A549 (cell line): ENCODE results near the gene ARPP19. TPM values are rescaled to one million over a fixed set of nuclear protein-coding genes. Genes with fewer than 3 reads are reported as not detected.

ENCODE experiments used
- ATAC-seq, 2 experiments: fragments of 200-7000 bp in 1 of 2; fragments of >200 bp in 1 of 2; cut with Nextera tagmentation in 1 of 2; cut with Tn5 transposase in 1 of 2; 3 replicates each; pipeline versions ENCODE4 v1.8.0 to v1.9.1; 2018 to 2020; ENCODE audit warnings: mild to moderate bottlenecking in 1 of 2, moderate library complexity in 1 of 2
- CTCF ChIA-PET: fragments of 300-600 bp; sonication (Branson Sonifier 250); formaldehyde crosslinking; extraction: SDS; loops from one replicate; lab custom pipeline; 2021; ENCODE audit warnings: antibody characterized with exemption, inconsistent platforms; lab: Yijun Ruan, JAX
- POLR2A ChIA-PET: fragments of 350-600 bp; formaldehyde crosslinking; extraction: SDS; loops from one replicate; lab custom pipeline; 2021; ENCODE audit warnings: antibody characterized with exemption, inconsistent platforms; lab: Yijun Ruan, JAX
- DNase-seq, 2 experiments: peaks; one replicate each; pipeline versions ENCODE4 v3.0.0 to v3.0.0-alpha.2; 2011 to 2016; ENCODE audit warnings: low read depth in 1 of 2, low spot score in 1 of 2
- FAIRE-seq: peaks from 2 replicates; lab custom pipeline; 2011; peaks lifted over from hg19 to GRCh38; lab: Jason Lieb, UNC
- H3K27ac ChIP-seq, 2 experiments: fragments of >200 bp; sonication (Bioruptor Twin); formaldehyde crosslinking; 3 replicates each; pipeline ENCODE4 v1.5.1; 2016 to 2017
- H3K4me1 ChIP-seq: fragments of >200 bp; sonication (Bioruptor Twin); formaldehyde crosslinking; 3 replicates; pipeline ENCODE4 v1.6.1; 2016
- H3K4me2 ChIP-seq: fragments of >200 bp; sonication (Bioruptor Twin); formaldehyde crosslinking; 3 replicates; pipeline ENCODE4 v1.6.1; 2016
- H3K4me3 ChIP-seq: fragments of >200 bp; sonication (Bioruptor Twin); formaldehyde crosslinking; 3 replicates; pipeline ENCODE4 v1.5.1; 2016
- H3K9me3 ChIP-seq: fragments of >200 bp; sonication (Bioruptor Twin); formaldehyde crosslinking; 3 replicates; pipeline ENCODE4 v1.6.1; 2016
- CBX2 ChIP-seq: fragments of 200-600 bp; sonication (generic); IDR thresholded peaks from 2 replicates; pipeline ENCODE4 v1.6.1; 2016; ENCODE audit warnings: low read depth, mild to moderate bottlenecking, borderline replicate concordance
- CBX8 ChIP-seq: fragments of 200-600 bp; sonication (generic); IDR thresholded peaks from 2 replicates; pipeline ENCODE4 v1.6.1; 2016
- CHD2 ChIP-seq: fragments of 150-350 bp; IDR thresholded peaks from 2 replicates; pipeline ENCODE4 v1.6.1; 2014; ENCODE audit warnings: low read length; ENCODE audit not compliant: partially characterized antibody
- CTCF ChIP-seq: fragments of >200 bp; sonication (Bioruptor Twin); formaldehyde crosslinking; IDR thresholded peaks from 3 replicates; pipeline ENCODE4 v1.5.1; 2016
- EHF ChIP-seq: fragments of 250-450 bp; sonication (Bioruptor Pico); IDR thresholded peaks from 2 replicates; pipeline ENCODE4 v1.5.0; 2020; ENCODE audit warnings: mild to moderate bottlenecking
- HEYL ChIP-seq: fragments of 250-450 bp; sonication (Bioruptor Pico); IDR thresholded peaks from 2 replicates; pipeline ENCODE4 v1.8.0; 2021; ENCODE audit warnings: mild to moderate bottlenecking, moderate library complexity
- HOXA7 ChIP-seq: fragments of 250-450 bp; sonication (Bioruptor Pico); IDR thresholded peaks from 2 replicates; pipeline ENCODE4 v1.5.0; 2020; ENCODE audit warnings: mild to moderate bottlenecking, moderate library complexity
- JUN ChIP-seq, 2 experiments: fragments of >200 bp; sonication (Bioruptor Twin); formaldehyde crosslinking; IDR thresholded peaks; 2 replicates in 1 of 2; 3 replicates in 1 of 2; pipeline ENCODE4 v1.6.1; 2016 to 2017
- JUNB ChIP-seq: fragments of >200 bp; sonication (Bioruptor Twin); formaldehyde crosslinking; IDR thresholded peaks from 2 replicates; pipeline ENCODE4 v1.6.1; 2016
- KDM5A ChIP-seq: fragments of 200-600 bp; sonication (generic); IDR thresholded peaks from 2 replicates; pipeline ENCODE4 v1.6.1; 2016; ENCODE audit warnings: antibody characterized with exemption, mild to moderate bottlenecking
- MAZ ChIP-seq: fragments of 150-350 bp; IDR thresholded peaks from 2 replicates; pipeline ENCODE4 v1.6.1; 2014; ENCODE audit warnings: antibody characterized with exemption, low read depth, low read length, borderline replicate concordance
- NPAS2 ChIP-seq: fragments of 250-450 bp; sonication (Bioruptor Pico); IDR thresholded peaks from 2 replicates; pipeline ENCODE4 v1.8.0; 2022; ENCODE audit warnings: mild to moderate bottlenecking, moderate library complexity, borderline replicate concordance
- NR3C1 ChIP-seq: fragments of >200 bp; sonication (Bioruptor Twin); formaldehyde crosslinking; IDR thresholded peaks from 3 replicates; pipeline ENCODE4 v1.6.1; 2017
- POLR2AphosphoS2 ChIP-seq: conservative IDR thresholded peaks from 2 replicates; pipeline ENCODE4 v1.6.1; 2012; ENCODE audit warnings: low read length, improper control_type of control experiment, inconsistent platforms
- RARB ChIP-seq: fragments of 250-450 bp; sonication (Bioruptor Pico); IDR thresholded peaks from 2 replicates; pipeline ENCODE4 v1.8.0; 2021; ENCODE audit warnings: mild to moderate bottlenecking, moderate library complexity
- REST ChIP-seq: fragments of 200-600 bp; sonication (generic); IDR thresholded peaks from 2 replicates; pipeline ENCODE4 v1.6.1; 2016; ENCODE audit warnings: antibody characterized with exemption, mild to moderate bottlenecking, moderate library complexity
- RFX5 ChIP-seq: fragments of 450-650 bp; IDR thresholded peaks from 2 replicates; pipeline ENCODE4 v1.7.1; 2014; ENCODE audit warnings: antibody characterized with exemption, mild to moderate bottlenecking, moderate library complexity
- SMC3 ChIP-seq: fragments of >200 bp; sonication (Bioruptor Twin); formaldehyde crosslinking; IDR thresholded peaks from 3 replicates; pipeline ENCODE4 v1.6.1; 2018; ENCODE audit warnings: inconsistent platforms
- TFCP2L1 ChIP-seq: fragments of 250-450 bp; sonication (Bioruptor Pico); IDR thresholded peaks from 2 replicates; pipeline ENCODE4 v1.5.0; 2021; ENCODE audit warnings: mild to moderate bottlenecking
- TP53 ChIP-seq: fragments of 250-450 bp; sonication (Bioruptor Pico); IDR thresholded peaks from 2 replicates; pipeline ENCODE4 v1.5.0; 2021; ENCODE audit warnings: mild to moderate bottlenecking, moderate library complexity
- ZC3H11A ChIP-seq: fragments of 450-650 bp; IDR thresholded peaks from 2 replicates; pipeline ENCODE4 v1.6.1; 2014; ENCODE audit warnings: antibody characterized with exemption, mild to moderate bottlenecking
- ZNF302 ChIP-seq: fragments of 250-450 bp; sonication (Bioruptor Pico); IDR thresholded peaks from 2 replicates; pipeline ENCODE4 v1.9.0; 2021; ENCODE audit warnings: inconsistent platforms, mild to moderate bottlenecking, moderate library complexity
- WGBS: methylation state at CpG from one replicate; pipeline ENCODE4 v1.1.6; 2017; ENCODE audit errors: missing lambda C conversion rate; 5-methylcytosine and 5-hydroxymethylcytosine counted together
- polyA plus RNA-seq, 4 experiments: library from polyadenylated mRNA; depleted of rRNA in 3 of 4; stranded (reverse); fragments of >200 nt; fragmentation: RNase III in 1 of 4; extraction: RNeasy Plus Mini Kit Qiagen cat#74134 plus additional on column Dnase treatment in 1 of 4; gene quantifications; 2 replicates in 3 of 4; 3 replicates in 1 of 4; pipeline ENCODE4 v1.2.3, GENCODE V29; 2011 to 2017
- TF ChIP-seq, protein P1 (sequence below): fragments of 150-350 bp; IDR thresholded peaks from 2 replicates; pipeline ENCODE4 v1.6.1; 2014; ENCODE audit warnings: low read depth, mild to moderate bottlenecking, low read length
- TF ChIP-seq, protein P2 (sequence below): fragments of >200 bp; sonication (Bioruptor Twin); formaldehyde crosslinking; IDR thresholded peaks from 3 replicates; pipeline ENCODE4 v1.6.1; 2016
- TF ChIP-seq, protein P3 (sequence below): fragments of >200 bp; sonication (Bioruptor Twin); formaldehyde crosslinking; IDR thresholded peaks from 2 replicates; pipeline ENCODE4 v1.6.1; 2016

ARPP19 gene
- polyA plus RNA-seq, 2 of the 4 experiments (the other 2 are of a cell fraction), result 102 to 192 TPM

- Histone ChIP-seq H3K9me3 (no peaks in the 10 kb centered on the region), H3K4me3 (no peak overlapping the region), H3K4me1 (peaks cover 40% of the 10 kb centered on the region), H3K27ac (no peak overlapping the region), H3K4me2 (no peak overlapping the region)
- POLR2A ChIA-PET, result no interaction called here
- no peak for FAIRE-seq
- no peak for TF ChIP-seq TP53 (CRISPR knock-in tag)
- no peak for DNase-seq
- WGBS, result 87% methylated on average over 3 of the region's 3 CpGs
- CTCF ChIA-PET, result interaction anchor here (0.7 kb wide), 1 partner anchor 29 kb away, joined by 3 read pairs; the partner anchor contains the start of gene MYO5A
- ATAC-seq, result no peak
Measured at GRCh38 chr15:52556524-52557273, 12.1 kb downstream of the ARPP19 start.

DNA sequence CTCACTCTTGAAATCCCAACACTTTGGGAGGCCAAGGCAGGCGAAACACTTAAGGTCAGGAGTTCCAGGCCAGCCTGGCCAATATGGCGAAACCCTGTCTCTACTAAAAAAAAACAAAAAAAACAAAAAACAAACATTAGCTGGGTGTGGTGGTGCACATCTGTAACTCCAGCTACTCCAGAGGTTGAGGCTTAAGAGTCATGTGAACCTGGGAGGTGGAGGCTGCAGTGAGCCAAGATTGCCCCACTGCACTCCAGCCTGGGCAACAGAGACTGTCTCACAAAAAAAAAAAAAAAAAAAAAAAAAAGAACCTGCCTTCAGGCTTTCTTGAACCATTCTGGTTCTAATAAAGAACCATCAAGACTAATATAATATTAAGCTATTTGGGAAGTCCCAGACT, 16.5 kb downstream of the ARPP19 start:
- Histone ChIP-seq H3K4me3 (no peak overlapping the region), H3K27ac (no peak overlapping the region), H3K9me3 (no peaks in the 10 kb centered on the region), H3K4me1 (peaks cover 9% of the 10 kb centered on the region; the same call in 2 of the 3 replicates), H3K4me2 (no peak overlapping the region)
- no peak for FAIRE-seq
- no peak for DNase-seq
- ATAC-seq, result no peak; a peak in 1 of 6 replicates
- ChIA-PET POLR2A (interaction anchor here (0.7 kb wide), 1 partner anchor 427 kb away, joined by 7 read pairs; no protein-coding TSS in a partner anchor), CTCF (no interaction called here)
- WGBS, result 89% methylated on average over 2 of the region's 2 CpGs
- TF ChIP-seq JUN (IDR thresholded peaks at IDR 0.05), result no peak
- no peak for TF ChIP-seq TFCP2L1 (CRISPR knock-in tag)
- no peak for TF ChIP-seq POLR2AphosphoS2
- TF ChIP-seq, protein P1, sequence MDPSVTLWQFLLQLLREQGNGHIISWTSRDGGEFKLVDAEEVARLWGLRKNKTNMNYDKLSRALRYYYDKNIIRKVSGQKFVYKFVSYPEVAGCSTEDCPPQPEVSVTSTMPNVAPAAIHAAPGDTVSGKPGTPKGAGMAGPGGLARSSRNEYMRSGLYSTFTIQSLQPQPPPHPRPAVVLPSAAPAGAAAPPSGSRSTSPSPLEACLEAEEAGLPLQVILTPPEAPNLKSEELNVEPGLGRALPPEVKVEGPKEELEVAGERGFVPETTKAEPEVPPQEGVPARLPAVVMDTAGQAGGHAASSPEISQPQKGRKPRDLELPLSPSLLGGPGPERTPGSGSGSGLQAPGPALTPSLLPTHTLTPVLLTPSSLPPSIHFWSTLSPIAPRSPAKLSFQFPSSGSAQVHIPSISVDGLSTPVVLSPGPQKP, result no peak
- no peak for TF ChIP-seq CHD2
- TF ChIP-seq, protein P2, sequence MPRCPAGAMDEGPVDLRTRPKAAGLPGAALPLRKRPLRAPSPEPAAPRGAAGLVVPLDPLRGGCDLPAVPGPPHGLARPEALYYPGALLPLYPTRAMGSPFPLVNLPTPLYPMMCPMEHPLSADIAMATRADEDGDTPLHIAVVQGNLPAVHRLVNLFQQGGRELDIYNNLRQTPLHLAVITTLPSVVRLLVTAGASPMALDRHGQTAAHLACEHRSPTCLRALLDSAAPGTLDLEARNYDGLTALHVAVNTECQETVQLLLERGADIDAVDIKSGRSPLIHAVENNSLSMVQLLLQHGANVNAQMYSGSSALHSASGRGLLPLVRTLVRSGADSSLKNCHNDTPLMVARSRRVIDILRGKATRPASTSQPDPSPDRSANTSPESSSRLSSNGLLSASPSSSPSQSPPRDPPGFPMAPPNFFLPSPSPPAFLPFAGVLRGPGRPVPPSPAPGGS, result no peak
- no peak for TF ChIP-seq HEYL (CRISPR knock-in tag)
- TF ChIP-seq CTCF, result no peak
- TF ChIP-seq EHF, result no peak
- TF ChIP-seq CBX2, result no peak
- TF ChIP-seq HOXA7 (CRISPR knock-in tag), result no peak
- TF ChIP-seq SMC3, result no peak
- TF ChIP-seq, protein P3, sequence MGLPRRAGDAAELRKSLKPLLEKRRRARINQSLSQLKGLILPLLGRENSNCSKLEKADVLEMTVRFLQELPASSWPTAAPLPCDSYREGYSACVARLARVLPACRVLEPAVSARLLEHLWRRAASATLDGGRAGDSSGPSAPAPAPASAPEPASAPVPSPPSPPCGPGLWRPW, result no peak
- TF ChIP-seq KDM5A, result no peak
- TF ChIP-seq ZNF302 (CRISPR knock-in tag), result no peak
- no peak for TF ChIP-seq NR3C1
- no peak for TF ChIP-seq NPAS2

- no peak for DNase-seq
- 93% methylated on average over 6 of the region's 6 CpGs for WGBS
- ChIA-PET CTCF (interaction anchor here (0.6 kb wide), 1 partner anchor 11 kb away, joined by 5 read pairs; no protein-coding TSS in a partner anchor), POLR2A (interaction anchor here (0.7 kb wide), 1 partner anchor 427 kb away, joined by 7 read pairs; no protein-coding TSS in a partner anchor)
- Histone ChIP-seq H3K4me1 (peaks cover 3% of the 10 kb centered on the region; the same call in 2 of the 3 replicates), H3K4me3 (no peak overlapping the region), H3K4me2 (no peak overlapping the region), H3K9me3 (no peaks in the 10 kb centered on the region), H3K27ac (no peak overlapping the region)
- ATAC-seq, result no peak
- no peak for FAIRE-seq
- TF ChIP-seq HEYL (CRISPR knock-in tag) (no peak), JUNB (no peak), ZC3H11A (no peak), RARB (CRISPR knock-in tag) (no peak), JUN (IDR thresholded peaks at IDR 0.05) (no peak), REST (no peak), HOXA7 (CRISPR knock-in tag) (no peak), MAZ (no peak), RFX5 (no peak), CBX8 (no peak)
Measured at GRCh38 chr15:52551762-52552161, 17.1 kb downstream of the ARPP19 start.
